Measurements from ENCODE around the gene SRC. TPM values are rescaled to one million over a fixed set of nuclear protein-coding genes. Genes with fewer than 3 reads are reported as not detected.

SRC gene
- total RNA-seq, 1 donor from 2014 or later: 6.0 TPM

DNA sequence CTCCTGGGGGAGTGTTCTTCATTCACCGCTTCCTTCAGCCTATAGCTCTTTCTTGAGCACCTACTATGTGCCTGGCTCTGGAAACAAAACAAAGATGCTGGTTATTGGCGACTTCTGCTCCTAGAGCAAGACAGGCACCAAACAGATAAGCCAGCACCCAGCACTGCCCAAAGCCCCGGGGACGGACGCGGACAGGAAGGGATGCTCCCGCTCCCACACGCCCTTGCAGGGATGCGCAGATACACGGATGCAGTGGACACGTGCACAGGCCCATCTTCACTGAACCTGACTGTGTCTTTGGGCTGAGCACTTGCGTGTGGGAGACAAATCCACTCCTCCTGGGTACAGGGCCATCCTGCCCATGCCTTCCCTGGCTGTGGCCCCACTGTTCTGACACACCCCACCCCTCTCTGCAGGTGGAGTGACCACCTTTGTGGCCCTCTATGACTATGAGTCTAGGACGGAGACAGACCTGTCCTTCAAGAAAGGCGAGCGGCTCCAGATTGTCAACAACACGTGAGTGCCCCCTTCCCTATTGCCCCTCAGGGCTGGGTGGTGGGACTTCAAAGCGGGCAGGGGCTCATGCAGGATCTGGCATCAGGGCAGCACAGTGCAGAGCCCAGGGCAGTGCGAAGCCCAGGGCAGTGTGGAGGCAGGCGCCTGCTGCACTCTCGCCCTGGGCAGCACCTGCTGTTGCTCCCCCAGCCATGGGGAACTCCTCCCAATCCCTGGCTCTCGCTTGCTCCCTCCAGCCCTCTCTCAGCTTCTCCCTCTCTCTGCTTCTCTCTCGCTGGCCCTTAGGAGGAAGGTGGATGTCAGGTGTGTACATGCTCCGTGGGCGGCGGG, 39.9 kb downstream of the SRC start:
- ATAC-seq (no peak), DNase-seq (ENCODE audit: missing footprints) (peak; percentile 70)
- intact Hi-C loops (cut with DNase I): loop anchor here (2.0 kb wide), 1 partner anchor 191 kb away; no protein-coding TSS in a partner anchor

DNA sequence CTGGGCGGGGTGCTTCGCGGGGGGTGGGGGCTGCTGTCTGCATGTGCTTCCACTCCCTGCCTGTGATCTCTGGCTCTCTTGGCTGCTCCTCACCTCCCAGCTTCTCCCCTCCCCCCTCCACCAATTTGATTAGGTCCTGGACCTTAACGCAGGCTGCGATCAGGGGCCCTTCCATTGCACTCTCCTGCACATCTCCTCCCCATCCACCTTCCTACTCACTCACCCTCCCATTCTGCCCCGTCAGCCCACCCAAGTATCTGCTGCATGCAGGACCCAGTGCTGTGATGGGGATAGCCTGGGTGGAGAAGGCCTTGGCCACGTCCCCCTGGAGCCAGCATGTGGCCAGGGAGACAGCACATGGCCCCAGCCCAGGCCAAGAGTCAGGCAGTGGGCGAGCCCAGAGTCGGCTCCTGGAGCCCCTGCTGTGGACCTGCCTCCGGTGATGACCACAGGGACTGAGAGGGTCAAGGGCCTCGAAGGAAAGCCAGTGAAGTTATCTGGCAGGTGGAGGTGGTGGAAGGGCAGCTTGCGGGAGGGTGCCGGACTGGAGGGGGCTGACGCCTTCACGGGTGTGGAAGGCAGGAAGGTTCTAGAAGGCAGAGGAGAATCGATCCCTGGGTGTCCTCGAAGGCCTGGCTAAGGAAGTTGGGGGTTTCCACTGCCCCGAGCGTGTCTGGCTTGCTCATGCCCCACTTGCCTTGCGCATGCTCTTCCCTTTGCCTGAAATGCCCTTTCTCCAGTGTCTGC, 40.7 kb downstream of the SRC start:
- ATAC-seq (no peak), DNase-seq (ENCODE audit: missing footprints) (peak; percentile 23)
- intact Hi-C loops (cut with DNase I): no loop called here

DNA sequence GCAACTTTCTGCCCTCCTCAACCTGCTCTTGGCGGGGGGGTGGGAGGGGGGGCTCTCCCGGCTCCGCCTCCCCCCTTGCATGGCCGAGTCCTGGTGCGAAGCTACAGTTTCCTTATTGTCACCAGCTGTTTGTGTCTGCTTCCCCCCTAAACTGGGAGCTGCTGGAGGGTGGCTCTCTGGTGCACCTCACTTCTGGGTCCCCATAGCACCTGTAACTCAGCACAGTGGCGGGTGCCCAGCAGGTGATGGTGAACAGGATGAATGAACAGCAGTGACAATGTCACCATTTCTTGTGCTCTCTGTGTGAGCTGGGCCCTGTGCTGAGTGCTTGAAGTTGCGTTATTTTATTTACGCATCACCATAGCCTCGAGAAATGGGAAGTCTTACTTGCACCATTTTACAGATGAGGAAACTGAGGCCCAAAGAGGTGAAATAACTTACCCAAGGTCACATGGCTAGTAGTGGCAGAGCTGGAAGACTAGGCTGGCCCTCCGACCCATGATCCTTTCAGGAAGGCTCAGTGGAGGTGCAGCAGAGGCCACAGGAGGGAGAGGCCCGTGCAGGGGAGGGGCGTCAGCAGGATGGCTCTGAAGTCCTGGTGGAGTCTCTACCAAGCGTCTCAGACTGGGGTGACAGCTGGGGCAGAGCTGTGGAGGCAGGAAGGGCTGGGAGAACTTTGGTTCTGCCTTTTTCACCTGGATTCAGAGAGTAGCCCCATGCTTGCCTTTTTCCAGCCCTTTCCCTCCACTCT, 41.8 kb downstream of the SRC start:
- DNase-seq (ENCODE audit: missing footprints) (peak; percentile 26), ATAC-seq (no peak)
- intact Hi-C loops (cut with DNase I): no loop called here

DNA sequence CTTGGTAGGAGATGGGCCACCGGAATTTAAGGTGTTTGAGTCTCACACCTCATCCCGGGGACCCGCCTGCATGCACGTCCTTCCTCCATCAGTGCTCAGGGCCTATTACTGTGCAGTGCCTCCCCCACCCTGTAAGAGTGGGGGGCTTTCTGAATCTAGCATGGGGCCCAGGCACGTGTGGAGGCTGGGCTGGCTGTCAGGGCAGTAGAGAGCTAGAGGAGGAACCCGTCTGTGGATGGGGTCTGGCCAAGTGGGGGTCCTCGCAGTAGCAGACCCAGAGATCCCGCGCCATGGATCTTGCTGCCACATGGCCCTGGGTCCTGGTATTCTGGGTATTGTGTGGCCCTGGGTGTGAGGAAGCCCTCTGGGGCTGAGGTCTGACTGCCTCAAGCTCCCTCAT, 42.9 kb downstream of the SRC start:
- intact Hi-C loops (cut with DNase I): no loop called here
- DNase-seq (ENCODE audit: missing footprints): peak; percentile 34
- ATAC-seq: no peak

DNA sequence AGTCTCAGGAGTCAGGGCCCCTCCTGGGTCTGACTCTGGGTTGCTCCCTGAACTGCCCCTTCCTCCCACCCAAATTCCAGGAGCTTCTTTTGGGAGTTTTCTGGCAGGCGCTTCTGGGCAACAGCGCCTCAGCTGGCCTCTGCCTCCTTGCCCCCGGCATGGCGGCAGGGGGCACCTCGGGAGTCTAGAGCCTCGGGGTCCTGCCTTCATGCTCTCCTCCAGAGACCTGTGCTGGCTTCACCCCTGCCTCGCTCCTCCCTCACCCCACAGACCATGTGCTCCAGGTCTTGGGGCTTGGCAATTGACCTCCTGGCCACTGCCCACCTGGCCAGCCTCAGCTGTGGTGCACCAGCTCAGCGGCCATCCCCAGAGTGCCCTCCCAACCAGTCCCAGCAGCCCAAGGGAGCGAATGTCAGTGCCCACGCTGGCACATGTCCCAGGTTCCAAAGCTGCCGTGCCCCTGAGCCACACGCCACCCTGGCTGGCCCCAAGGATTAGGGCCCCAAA, 43.4 kb downstream of the SRC start:
- DNase-seq (ENCODE audit: missing footprints): no peak
- intact Hi-C loops (cut with DNase I): no loop called here
- ATAC-seq: no peak

DNA sequence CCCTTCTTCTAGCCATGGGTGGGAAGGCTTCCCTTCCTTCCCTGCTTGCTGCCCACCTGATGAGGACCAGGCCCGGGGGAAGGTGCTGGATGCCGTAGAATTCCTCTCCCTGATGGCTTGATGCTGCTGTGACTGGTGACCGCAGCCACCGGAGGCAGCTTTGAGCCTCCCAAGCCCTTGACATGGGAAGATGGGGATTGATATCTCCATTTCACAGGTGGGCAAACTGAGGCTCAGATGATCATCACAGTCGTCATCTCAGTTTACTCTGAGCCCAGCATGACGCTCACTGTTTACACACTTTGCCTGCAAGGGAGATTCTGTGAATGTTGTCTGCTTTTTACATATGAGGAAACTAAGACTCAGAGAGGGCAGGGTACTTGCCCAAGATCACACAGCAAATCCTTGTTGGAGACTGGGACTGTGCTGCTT, 43.9 kb downstream of the SRC start:
- intact Hi-C loops (cut with DNase I): no loop called here
- ATAC-seq (no peak), DNase-seq (ENCODE audit: missing footprints) (peak; percentile 48)

DNA sequence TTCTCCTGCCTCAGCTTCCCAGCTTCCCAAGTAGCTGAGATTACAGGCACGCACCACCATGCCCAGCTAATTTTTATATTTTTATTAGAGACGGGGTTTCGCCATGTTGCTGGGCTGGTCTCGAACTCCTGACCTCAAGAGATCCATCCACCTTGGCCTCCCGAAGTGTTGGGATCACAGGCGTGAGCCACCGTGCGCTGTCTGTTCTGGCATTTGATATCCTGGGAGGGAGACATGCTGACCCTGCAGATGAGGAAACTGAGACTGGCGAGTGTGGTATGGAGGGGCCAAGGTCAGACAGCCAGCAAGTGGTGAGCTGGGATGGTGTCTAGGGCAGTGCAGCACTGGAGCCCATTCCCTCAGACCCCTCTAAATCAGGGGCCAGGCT, 44.6 kb downstream of the SRC start:
- DNase-seq (ENCODE audit: missing footprints): peak; percentile 39
- intact Hi-C loops (cut with DNase I): no loop called here
- no peak for ATAC-seq

DNA sequence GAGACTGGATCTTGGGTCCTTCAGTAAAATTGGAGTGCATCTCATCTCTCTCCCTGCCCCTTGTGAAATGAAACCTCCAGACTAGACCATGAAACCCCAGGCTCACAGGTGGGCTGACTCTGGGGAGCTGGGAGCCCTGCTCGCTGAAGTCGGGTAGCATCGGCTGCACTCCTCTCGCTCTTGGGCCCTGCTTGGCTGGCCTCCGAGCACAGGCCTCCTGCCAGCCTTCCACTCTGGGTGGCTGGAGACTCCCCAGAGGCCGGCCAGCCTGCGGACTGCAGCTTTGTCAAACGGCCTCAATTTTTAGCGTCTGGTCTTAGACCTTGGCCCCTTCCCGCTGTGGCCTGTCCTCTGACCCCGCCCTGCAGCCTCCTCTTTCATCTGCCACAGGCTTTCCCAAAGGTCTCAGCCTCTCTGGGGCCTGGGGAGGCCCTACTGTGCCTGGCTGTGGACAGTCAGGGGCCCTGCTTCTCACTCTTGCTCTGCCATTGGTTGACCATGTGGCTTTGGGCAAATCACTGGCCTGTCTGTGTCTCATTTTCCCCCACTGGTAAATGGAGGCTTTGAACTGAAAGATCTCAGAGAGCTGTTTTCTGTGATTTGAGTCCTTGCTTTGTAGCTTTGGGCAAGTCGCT, 45.1 kb downstream of the SRC start:
- DNase-seq (ENCODE audit: missing footprints): peak; percentile 55
- intact Hi-C loops (cut with DNase I): no loop called here
- no peak for ATAC-seq

DNA sequence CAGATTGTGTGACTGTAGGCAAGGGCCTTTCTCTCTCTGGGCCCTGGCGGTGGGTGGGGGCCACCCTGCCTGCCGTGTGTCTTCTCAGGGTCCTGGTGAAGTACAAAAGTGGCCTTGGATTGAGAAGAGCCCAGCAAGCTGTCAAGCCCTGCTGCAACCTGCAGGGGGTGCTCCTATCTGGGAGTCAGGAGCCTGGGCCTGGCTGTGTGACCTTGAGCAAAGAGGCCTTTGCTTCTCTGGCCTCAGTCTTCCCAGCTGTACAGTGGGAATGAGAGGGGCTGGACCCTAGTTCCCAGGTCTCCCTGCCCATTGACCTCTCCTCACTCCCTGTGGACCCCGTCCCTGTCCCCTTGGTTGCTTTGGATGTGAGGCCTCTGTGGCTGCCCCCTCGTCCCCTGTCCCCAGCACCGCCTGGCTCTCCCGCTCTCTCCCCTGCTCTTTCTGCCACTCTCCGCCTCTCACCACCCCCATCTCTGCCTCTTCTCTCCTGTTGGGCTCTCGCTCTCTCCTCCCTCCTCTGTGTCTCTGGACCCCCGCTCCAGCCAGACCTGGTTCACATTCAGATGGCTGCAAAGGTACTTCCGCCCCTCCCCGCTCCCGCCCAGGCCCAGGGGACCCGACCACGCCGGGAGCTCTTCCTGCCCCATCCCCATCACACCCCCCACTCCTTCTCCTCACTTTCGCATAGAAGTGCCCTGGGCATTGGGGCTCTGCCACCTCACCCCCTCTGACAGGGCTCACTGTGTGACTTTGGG, 46.7 kb downstream of the SRC start:
- intact Hi-C loops (cut with DNase I): no loop called here
- DNase-seq (ENCODE audit: missing footprints) (peak; percentile 57), ATAC-seq (no peak)

DNA sequence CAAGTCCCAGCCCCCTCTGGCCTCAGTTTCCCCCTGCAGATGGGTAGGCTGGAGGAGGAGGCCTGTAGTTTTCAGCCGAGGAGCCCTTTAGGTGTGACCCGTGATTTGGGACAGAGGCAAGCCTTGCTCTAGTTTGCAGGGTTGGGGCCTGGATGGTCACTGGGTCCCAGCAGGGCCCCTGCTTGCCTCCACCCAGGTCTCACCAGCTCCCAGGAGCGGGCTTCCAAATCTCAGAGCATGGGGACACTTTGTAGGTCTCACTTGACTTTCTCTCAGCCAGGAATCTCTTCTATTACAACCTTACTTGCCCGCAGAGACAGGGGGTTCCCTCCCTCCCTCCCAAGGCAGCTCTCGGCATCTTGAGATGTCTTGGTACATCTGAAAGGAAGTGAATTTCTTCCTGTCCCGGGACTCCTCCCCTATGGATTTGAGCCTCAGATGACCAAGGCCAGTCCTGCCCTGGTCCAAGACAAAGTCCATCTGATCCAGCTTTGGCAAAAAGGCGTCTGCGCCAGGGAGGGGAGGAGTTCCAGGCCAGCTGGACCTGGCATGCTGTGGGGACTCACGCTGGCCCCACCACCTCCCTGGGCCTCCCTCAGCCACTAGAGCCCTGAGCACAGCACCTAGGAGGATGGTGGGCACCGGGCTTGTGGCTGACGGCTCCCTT, 47.4 kb downstream of the SRC start:
- ATAC-seq (no peak), DNase-seq (ENCODE audit: missing footprints) (peak; percentile 1)
- intact Hi-C loops (cut with DNase I): no loop called here

DNA sequence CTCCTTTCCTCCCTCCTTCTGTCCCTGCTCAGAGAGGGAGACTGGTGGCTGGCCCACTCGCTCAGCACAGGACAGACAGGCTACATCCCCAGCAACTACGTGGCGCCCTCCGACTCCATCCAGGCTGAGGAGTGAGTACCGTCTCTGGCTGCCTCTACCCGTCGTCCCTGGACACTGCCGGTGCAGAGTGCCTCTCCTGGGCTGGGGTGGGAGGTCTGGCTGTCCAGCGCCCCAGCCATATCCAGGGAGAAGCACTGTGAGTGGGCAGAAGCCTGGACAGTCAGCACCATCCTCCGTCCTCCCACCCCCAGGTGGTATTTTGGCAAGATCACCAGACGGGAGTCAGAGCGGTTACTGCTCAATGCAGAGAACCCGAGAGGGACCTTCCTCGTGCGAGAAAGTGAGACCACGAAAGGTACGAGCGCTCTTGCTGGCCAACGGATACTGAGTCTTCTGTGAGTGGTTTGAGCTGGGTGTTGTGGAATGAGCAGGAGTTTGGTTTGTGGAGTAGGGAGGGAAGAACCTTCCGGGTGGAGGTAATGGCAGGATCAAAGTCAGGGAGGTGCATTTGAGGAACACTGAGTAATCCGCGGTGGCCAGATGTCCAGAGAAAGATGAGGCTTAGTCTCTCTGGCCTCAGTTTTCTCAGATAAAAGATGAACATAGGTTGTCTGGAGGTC, 48.1 kb downstream of the SRC start:
- intact Hi-C loops (cut with DNase I): no loop called here
- DNase-seq (ENCODE audit: missing footprints) (peak; percentile 52), ATAC-seq (no peak)

DNA sequence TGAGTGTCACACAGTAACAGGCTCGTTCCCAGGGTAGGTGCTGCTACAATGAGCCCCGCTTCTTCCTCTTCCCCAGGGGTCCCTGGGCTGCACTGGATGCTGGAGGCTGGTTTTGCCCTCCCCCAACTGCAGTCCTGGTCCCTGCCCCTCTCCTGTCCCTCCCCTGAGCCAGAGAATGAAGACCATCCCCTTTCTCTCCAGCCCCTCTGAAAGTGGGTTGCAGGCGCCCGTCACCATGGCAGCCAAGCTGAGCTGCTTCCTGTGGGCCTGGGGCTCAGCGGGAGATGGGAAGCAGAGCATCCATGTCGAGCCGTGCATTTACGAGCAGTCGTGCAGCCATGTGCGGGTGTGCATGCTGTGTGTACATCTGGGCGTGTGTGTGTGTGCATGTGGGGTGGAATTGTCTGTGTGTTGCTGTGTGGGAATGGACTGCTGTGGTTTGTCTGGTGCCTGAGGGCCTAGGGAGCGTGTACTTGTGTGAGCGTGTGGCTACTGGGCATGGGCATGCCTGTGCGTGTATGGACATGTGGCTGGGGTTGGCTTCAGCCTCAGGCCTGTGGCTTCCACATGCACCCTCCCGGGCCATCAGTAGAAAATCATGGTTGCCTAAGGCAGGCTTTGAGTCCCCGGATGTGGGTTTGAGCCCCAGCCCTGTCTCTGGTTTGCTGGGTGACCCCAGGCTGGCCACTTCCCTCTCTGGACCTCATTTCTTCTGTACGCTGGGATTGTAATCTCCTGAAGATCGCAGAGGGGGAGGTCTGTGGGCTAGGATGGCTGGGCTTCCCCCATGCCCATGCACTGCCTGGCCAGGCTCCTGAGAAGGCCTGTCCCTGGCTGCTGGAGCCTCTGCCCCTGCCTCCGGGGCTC, 48.8 kb downstream of the SRC start:
- DNase-seq (ENCODE audit: missing footprints): peak; percentile 63
- no peak for ATAC-seq
- intact Hi-C loops (cut with DNase I): no loop called here

DNA sequence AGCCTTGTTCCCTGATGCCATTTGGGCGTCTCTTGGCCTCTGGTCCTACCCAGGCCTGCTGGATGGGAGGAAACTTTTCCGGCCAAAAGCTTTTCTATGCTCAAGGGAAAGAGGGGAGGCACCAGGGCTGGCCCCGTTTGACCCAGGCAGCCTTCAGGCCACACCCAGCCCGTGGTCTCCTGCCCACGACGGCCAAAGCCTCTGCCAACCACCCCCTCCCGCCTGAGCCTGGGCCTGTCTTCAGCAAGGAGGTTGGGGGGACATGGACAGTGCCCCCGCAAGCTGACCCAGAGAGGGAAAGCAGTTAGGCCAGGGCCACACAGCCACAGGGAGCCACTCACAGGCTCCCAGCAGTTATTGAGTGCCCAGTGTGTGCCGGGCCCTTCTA, 49.5 kb downstream of the SRC start:
- ATAC-seq (peak; percentile 54), DNase-seq (ENCODE audit: missing footprints) (peak; percentile 63)
- intact Hi-C loops (cut with DNase I): no loop called here

DNA sequence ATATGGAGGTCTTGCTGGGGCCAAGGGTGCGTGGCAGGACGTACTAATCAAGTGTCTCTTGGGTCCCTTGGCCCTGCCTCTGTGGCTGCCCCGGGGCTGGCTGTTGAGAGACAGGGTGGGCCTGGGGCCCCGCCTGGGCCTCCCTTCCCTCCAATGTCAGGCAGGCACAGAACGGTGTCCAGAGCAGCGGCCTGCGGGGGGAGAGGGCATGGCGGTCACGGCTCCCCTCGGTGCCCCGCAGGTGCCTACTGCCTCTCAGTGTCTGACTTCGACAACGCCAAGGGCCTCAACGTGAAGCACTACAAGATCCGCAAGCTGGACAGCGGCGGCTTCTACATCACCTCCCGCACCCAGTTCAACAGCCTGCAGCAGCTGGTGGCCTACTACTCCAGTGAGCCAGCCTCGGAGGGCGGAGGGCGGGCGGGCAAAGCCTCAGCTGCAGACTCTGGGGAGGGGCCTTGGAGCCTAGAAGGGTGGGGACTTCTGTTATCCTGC, 50.0 kb downstream of the SRC start:
- intact Hi-C loops (cut with DNase I): no loop called here

DNA sequence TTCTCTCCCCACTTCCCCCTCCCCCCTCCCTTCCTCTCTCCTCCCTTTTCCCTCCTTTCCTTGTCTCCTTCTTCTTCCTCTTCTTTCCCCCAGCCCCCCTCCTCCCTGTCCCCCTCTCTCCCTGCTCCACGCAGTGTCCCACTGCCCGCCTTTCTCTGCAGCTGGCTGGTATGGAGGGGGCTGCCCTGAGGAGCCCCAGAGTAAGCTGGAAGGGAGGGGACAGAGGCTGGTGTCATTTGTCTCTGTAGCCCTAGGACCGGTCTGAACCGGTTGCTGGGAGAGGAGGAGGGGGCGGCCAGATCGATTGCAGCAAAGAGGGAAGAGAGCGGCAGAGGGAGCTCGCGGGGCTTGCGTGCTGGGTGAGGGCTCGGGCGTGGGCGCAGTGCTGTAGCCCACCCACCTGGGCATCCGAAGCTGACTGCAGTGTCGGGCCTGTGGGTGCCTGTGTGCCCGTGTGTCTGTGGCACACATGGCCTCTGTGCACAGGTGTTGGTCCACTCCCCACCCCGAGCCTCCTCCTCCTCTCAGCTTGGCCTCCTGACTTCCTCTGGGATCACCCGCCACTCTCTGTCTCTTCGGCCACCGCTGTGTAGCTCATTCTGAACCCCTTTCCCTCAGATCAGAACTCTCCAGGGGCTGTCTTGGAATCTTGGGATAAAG, 50.6 kb downstream of the SRC start:
- ATAC-seq: no peak
- intact Hi-C loops (cut with DNase I): no loop called here

More for the DNA sequence above, 50.0 kb downstream of the SRC start:
- ATAC-seq (peak; percentile 57), DNase-seq (ENCODE audit: missing footprints) (peak; percentile 80)

More for the DNA sequence above, 50.6 kb downstream of the SRC start:
- DNase-seq (ENCODE audit: missing footprints): peak; percentile 59

All from Right ventricle myocardium inferior (tissue), 1 donor.